Measurements from ENCODE around the gene DNM1. TPM values are rescaled to one million over a fixed set of nuclear protein-coding genes. Genes with fewer than 3 reads are reported as not detected.
A peak's percentile ranks its signal among the peaks of the same experiment; 100 is the strongest.

DNM1 gene
- total and polyA plus RNA-seq, 2 experiments from 2014 or later, result 24.3 to 42.3 TPM

DNA sequence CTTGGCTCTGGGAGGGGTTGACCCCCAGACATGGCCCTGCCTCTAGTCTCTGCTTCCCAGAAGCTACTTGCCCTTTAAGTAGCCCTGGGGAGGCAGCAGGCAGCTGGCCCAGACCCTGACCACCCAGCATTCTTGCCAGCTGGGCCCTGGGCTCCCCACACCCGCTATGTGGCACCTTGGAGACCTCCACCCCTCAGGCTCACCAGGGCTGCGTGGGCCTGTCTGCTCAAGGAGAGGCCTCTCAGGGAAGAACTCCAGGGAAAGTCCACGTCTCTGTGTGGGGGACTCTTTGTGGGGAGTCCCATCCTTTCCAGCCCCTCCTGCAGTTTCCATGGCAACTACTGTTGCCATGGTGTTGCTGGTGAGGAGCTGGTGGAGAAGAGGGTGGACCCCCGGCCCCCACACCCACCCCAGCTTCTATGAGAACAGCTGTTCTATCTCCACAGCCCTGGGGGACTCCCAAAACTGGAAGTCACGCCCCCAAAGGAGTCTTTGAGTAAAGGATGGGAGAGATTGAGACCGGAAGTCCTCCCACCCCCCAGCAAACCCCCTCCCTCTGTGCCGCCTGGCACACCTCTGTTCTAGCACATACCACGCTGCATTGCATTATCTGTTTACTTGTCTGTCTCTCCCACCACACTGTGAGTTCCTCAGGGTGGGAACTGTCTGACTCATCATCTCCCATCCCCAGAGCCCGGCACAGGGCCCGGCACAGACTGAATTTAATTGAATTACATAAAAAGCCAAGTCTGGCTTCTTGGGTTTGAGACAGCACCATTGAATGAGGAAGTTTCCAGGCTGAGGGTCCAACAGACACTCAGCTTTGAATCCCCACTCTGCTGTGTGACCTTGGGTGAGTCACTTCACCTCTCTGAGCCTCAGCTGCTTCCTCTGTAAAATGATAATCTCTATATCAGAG, 12.6 kb downstream of the DNM1 start:
- Histone ChIP-seq H3K27me3 (no peaks in the 10 kb centered on the region), H3K27ac (no peak overlapping the region), H3K36me3 (no peaks in the 10 kb centered on the region), H3K4me3 (no peak overlapping the region), H3K4me1 (ENCODE audit: low read depth) (no peaks in the 10 kb centered on the region), H3K9me3 (ENCODE audit: low read depth) (no peaks in the 10 kb centered on the region)
- DNase-seq (ENCODE audit: low read depth in 1 of 2, low spot score in 1 of 2), result peak in 1 of 2 donors; percentile 75
- TF ChIP-seq, protein P1, sequence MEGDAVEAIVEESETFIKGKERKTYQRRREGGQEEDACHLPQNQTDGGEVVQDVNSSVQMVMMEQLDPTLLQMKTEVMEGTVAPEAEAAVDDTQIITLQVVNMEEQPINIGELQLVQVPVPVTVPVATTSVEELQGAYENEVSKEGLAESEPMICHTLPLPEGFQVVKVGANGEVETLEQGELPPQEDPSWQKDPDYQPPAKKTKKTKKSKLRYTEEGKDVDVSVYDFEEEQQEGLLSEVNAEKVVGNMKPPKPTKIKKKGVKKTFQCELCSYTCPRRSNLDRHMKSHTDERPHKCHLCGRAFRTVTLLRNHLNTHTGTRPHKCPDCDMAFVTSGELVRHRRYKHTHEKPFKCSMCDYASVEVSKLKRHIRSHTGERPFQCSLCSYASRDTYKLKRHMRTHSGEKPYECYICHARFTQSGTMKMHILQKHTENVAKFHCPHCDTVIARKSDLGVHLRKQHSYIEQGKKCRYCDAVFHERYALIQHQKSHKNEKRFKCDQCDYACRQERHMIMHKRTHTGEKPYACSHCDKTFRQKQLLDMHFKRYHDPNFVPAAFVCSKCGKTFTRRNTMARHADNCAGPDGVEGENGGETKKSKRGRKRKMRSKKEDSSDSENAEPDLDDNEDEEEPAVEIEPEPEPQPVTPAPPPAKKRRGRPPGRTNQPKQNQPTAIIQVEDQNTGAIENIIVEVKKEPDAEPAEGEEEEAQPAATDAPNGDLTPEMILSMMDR (IDR thresholded peaks at IDR 0.05; ENCODE audit: low read depth, low read length), result no peak

DNA sequence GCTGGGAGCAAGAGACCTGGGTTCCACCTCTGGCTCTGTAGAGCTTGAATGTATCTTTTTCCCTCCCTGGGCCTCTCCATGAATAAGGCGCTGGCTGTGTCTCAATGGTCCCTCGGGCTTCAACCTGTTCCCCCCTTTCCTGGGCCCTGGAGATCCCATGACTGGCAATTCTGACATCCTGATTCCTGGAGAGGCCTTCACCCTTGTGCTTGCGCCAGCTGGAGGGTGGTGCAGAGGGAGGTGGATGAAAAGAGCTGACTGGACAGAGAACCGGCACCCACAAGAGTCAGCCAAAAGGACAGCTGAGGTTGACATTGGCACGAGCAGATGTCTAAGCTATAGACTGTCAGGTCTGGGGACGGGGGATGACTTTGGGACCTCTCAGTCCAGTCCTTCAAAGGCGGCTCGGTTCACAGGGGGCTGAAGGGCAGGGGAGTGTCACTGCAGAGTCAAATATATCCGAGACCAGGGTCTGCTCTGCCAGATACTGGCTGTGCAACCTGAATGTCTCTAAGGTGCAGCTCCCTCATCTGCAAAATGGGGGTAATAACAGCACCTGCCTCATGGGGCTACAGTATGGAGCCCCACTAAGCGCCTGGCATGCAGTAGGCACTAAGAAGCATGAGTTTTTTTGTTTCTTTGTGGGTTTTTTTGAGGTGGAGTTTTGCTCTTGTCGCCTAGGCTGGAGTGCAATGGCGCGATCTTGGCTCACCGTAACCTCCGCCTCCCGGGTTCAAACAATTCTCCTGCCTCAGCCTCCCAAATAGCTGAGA, 13.8 kb downstream of the DNM1 start:
- no peak for DNase-seq (ENCODE audit: low read depth in 1 of 2, low spot score in 1 of 2)
- Histone ChIP-seq H3K9me3 (ENCODE audit: low read depth) (no peaks in the 10 kb centered on the region), H3K36me3 (no peaks in the 10 kb centered on the region), H3K4me3 (no peak overlapping the region), H3K4me1 (ENCODE audit: low read depth) (no peaks in the 10 kb centered on the region), H3K27me3 (no peaks in the 10 kb centered on the region), H3K27ac (no peak overlapping the region)
- TF ChIP-seq, protein P1 (IDR thresholded peaks at IDR 0.05; ENCODE audit: low read depth, low read length), result no peak

DNA sequence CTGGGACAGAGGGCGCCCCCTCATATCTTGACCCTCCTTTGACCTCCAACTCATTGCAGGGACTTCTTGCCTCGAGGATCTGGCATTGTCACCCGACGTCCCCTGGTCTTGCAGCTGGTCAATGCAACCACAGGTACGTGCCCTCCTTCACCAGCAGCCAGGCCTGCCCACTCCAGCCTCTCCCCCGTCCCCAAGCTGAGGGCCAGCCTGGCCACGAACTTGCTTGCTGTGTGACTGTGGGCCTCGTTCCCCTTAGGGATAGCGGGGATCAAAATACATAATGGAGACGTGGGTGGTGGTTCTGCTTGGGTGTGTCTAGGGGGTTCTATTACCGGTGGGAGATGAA, 15.0 kb downstream of the DNM1 start:
- TF ChIP-seq, protein P1 (IDR thresholded peaks at IDR 0.05; ENCODE audit: low read depth, low read length), result no peak
- no peaks in the 10 kb centered on the region for H3K9me3 ChIP-seq (ENCODE audit: low read depth)
- H3K27me3 ChIP-seq, result no peaks in the 10 kb centered on the region
- peak overlapping the region; percentile 13 for H3K4me3 ChIP-seq
- no peaks in the 10 kb centered on the region for H3K4me1 ChIP-seq (ENCODE audit: low read depth)
- no peaks in the 10 kb centered on the region for H3K36me3 ChIP-seq
- DNase-seq (ENCODE audit: low read depth in 1 of 2, low spot score in 1 of 2), result no peak
- H3K27ac ChIP-seq, result no peak overlapping the region

DNA sequence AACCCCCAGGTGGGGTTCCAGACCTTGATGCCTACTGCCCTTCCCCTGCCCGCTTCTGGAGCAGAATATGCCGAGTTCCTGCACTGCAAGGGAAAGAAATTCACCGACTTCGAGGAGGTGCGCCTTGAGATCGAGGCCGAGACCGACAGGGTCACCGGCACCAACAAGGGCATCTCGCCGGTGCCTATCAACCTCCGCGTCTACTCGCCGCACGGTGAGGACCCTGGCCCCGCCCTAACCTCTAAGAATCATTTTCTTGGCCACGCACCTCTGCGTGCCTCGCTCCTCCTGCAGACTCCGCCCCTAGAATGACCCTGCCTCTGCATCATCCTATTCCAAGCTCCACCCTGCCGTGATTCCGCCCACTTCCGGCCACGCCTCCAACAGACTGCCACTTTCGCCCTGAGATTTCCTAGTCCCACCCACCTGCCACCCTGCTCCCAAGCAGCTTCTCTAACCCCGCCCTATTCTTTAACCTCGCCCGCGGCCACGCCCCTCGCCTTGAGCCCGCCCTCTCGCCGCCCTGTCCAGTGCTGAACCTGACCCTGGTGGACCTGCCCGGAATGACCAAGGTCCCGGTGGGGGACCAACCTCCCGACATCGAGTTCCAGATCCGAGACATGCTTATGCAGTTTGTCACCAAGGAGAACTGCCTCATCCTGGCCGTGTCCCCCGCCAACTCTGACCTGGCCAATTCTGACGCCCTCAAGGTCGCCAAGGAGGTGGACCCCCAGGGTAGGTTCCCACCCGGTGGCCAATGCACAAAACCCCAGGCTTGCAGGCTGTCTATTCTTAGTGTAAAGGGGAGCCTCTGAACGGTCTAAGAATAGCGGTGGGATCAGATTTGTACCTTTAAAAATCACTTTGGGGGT, 15.6 kb downstream of the DNM1 start:
- TF ChIP-seq, protein P1 (IDR thresholded peaks at IDR 0.05; ENCODE audit: low read depth, low read length), result no peak
- H3K27ac ChIP-seq, result no peak overlapping the region
- no peaks in the 10 kb centered on the region for H3K36me3 ChIP-seq
- no peaks in the 10 kb centered on the region for H3K9me3 ChIP-seq (ENCODE audit: low read depth)
- H3K27me3 ChIP-seq, result no peaks in the 10 kb centered on the region
- H3K4me1 ChIP-seq (ENCODE audit: low read depth), result no peaks in the 10 kb centered on the region
- DNase-seq (ENCODE audit: low read depth in 1 of 2, low spot score in 1 of 2), result peak; percentile 80 to 95
- peak overlapping the region; percentile 13 for H3K4me3 ChIP-seq

DNA sequence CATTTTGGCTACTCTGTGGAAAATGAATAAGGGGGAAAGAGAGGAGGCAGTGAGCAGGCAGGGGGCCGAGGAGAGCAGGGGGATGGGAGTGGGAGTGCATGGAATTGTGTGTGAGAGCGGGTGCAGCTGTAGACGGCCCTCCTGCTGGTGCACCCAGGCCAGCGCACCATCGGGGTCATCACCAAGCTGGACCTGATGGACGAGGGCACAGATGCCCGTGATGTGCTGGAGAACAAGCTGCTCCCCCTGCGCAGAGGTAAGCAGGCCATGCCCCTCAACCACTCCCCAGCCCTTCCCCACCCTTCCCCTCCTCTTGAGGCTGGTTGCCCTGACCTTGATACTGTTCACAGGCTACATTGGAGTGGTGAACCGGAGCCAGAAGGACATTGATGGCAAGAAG, 16.7 kb downstream of the DNM1 start:
- TF ChIP-seq, protein P1 (IDR thresholded peaks at IDR 0.05; ENCODE audit: low read depth, low read length), result no peak
- no peak for DNase-seq (ENCODE audit: low read depth in 1 of 2, low spot score in 1 of 2)
- H3K4me3 ChIP-seq, result no peak overlapping the region
- no peaks in the 10 kb centered on the region for H3K9me3 ChIP-seq (ENCODE audit: low read depth)
- H3K27me3 ChIP-seq, result no peaks in the 10 kb centered on the region
- no peaks in the 10 kb centered on the region for H3K4me1 ChIP-seq (ENCODE audit: low read depth)
- no peak overlapping the region for H3K27ac ChIP-seq
- H3K36me3 ChIP-seq, result no peaks in the 10 kb centered on the region
